Measurements from ENCODE around the gene DENND5B.

The DENND5B gene

DNA sequence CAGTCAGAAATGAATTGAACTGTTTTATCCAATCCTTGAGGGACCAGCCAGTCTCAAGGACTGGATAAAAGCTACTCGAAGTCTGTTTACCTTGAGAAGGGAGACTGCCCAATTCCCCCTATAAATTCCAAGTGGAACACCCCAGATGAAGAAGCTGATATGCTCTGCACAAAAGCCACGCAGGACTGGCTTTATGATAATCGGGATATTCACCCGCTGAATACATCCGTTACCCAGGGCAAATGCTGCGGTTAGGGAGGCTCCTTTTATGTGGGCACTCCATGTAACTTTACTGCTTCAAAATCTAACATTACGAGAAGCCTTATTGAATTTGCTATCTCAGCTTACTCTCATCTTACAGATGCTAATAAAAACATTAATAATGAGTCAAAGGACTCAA is 119.1 kb downstream of the DENND5B start:
- no peak for DNase-seq (ENCODE audit: low read depth)

DNA sequence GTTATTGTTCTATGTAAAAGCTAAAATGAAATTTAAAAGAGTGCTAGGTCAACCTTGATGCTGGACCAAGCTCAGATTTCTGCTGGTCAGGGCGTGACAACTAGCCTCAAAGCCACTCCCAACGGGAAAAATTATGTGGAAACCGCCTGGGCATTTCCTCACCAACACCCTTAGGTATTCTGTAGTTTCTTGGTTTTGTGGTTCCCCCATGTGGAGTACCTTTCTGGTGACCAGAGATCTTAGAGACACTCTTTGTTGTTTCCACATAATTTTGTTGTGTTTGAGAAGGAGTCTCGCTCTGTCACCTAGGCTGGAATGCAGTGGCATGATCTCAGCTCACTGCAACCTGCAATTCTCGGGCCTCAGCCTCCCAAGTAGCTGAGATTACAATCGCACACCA is 119.9 kb downstream of the DENND5B start:
- no peak for DNase-seq (ENCODE audit: low read depth)

DNA sequence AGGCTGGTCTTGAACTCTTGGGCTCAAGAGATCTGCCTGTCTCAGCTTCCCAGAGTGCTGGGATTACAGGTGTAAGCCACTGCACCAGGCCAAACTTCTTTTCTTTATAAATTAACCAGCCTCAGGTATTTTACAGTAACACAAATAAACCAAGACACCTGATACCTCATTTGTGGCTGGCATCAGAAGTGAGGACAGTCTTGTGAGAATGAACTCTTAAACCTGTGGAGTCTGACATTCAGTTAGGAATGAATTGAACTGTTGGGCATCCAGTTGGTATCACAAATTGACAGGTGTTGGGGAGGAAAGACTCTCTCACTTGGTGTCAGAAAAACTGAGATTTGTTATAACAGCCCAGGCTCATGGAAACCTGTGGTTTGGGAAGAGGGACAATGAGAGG is 120.5 kb downstream of the DENND5B start:
- DNase-seq (ENCODE audit: low read depth) = no peak

- DNase-seq (ENCODE audit: low read depth) = no peak
Measured at GRCh38 chr12:31466768-31467167, 124.2 kb downstream of the DENND5B start.

- no peak for DNase-seq (ENCODE audit: low read depth)
Measured at GRCh38 chr12:31465002-31465401, 125.9 kb downstream of the DENND5B start.

GRCh38 chr12:31460024-31460423 is 130.9 kb downstream of the DENND5B start:
- DNase-seq (ENCODE audit: low read depth) = no peak

DNA sequence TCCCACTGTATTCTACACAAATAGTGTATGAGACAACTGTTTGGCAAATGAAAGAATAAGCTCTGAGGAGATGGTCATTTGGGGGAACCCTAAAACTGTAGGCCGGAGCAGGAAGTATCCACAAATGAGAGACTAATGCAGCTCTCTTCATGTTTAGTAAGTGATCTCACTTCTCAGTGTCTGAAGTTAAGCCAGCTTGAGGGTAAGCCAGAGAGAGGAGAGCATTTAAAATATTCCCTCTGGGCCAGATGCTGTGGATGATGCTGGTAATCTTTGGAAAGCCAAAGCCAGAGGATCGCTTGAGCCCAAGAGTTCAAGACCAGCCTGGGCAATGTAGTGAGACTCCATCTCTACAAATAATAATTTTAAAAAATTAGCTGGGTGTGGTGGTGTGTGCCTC is 134.4 kb downstream of the DENND5B start:
- no peak for DNase-seq (ENCODE audit: low read depth)

DNA sequence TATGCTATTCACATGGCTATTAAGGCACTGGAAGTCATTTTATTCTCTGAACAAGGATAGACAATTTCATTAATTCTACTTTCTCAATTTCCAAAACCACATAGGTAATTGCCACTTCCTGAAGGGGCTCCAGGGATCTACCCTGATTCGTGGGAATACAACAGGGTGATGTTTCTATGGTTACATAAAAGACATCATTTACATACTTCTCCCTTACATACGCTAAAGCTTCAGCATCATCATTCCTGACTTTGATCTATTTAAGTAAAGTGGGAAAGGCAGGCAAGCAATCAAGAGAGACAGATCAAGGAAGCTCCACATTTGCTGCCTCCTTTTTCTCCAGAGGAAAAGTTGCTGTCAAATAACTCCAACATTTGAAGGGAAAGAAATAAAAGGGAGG is 146.2 kb downstream of the DENND5B start:
- DNase-seq (ENCODE audit: low read depth) = no peak

GRCh38 chr12:31440586-31440985 is 150.3 kb downstream of the DENND5B start:
- no peak for DNase-seq (ENCODE audit: low read depth)

DNA sequence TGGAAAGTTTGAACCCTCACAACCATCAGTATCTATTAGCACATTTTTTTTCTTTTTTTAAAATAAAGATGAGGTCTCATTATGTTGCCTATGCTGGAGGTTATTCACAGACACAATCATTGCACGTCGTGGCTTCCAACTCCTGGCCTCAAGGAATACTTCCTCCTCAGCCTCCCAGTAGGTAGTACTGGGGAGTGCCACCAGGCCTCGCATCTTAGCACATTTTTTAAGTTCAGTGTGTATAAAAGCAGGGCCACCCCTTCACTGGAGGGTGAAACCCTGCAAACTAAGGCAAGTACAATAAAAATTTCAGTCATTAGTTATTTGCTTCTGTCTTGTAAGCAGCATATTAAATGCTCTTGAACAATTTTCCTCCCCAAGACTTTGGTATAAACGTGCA is 150.8 kb downstream of the DENND5B start:
- DNase-seq (ENCODE audit: low read depth) = no peak

GRCh38 chr12:31431721-31432240 is 159.2 kb downstream of the DENND5B start:
- DNase-seq (ENCODE audit: low read depth) = no peak

GRCh38 chr12:31423405-31423804 is 167.5 kb downstream of the DENND5B start:
- no peak for DNase-seq (ENCODE audit: low read depth)

DNA sequence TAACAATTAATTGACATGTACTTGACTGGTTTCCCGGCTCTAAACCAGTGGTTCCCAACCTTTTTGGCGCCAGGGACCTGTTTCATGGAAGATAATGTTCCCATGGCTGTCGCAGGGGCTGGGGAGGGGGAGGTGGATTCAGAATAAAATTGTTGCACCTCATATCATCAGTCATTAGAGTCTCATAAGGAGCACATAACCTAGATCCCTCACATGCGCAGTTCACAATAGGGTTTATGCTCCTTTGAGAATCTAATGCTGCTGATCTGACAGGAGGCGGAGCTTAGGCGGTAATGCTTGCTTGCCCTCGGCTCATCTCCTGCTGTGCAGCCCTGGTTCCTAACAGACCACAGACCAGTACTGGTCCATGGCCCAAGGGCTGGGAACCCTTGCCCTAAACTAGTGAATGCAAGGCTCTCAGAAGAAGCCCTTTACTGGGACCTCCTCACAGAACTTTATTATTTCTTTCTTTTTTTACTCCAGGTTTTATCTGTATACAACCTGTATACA is 178.6 kb downstream of the DENND5B start:
- no peak for DNase-seq (ENCODE audit: low read depth)

DNA sequence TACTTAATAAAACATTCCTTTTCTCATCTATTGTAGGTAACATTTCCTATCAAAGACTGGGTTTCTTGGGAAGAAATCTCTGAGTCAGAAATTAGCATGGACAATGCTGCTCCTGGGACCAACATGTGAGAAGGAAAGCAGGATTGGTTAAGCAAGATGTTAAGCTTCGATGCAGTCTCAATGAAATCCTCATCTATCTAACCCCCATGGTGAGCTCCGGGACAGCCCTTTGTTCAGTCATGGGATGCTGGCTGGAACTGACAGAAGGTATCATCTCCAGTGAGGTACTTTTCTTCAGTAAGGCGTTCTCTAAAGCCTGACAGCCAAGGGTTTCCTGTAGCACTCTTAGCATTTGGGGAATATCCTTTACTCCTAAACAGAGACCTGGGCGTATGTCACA is 182.2 kb downstream of the DENND5B start:
- no peak for DNase-seq (ENCODE audit: low read depth)

DNA sequence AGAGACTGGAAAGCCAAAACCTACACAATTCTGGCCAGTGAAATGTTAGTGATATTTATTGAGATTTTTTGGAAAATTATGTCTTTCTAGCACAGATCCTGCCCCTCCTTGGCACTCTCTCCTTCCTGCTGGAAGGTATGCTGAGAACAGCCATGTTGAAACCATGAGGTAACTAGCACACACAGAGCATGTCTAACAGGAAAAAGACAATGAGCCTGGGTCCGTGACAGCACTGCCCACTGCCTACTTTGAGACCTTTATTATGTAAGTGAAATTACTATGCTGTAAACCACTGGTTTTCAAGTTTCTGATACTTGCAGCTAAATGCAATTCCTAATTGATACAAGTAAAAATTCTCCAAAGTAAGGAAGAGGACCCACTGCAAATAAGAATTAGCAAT is 183.4 kb downstream of the DENND5B start:
- DNase-seq (ENCODE audit: low read depth) = no peak

- DNase-seq (ENCODE audit: low read depth) = no peak
Measured at GRCh38 chr12:31406345-31406744, 184.6 kb downstream of the DENND5B start.

- DNase-seq (ENCODE audit: low read depth) = no peak
Measured at GRCh38 chr12:31405021-31405420, 185.9 kb downstream of the DENND5B start.

DNA sequence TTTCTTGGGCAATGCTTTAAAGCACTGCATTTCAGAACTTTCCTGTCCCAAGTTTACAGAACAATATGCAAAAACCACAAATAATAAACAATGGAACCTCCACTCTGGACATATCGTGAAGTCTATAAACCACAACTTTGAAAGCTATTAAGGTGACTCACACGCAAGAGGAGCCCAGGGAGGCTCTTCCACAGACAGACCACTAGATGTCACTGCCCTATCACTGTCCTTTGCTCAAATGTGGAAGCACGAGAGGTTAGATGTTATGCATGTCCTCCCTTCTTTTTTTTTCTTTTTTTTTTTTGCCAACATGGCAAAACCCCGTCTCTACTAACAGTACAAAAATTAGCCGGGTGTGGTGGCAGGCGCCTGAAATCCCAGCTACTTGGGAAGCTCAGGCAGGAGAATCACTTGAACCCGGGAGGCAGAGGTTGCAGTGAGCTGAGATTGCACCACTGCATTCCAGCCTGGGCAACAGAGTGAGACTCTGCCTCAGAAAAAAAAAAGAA is 187.8 kb downstream of the DENND5B start:
- DNase-seq (ENCODE audit: low read depth) = peak; percentile 94

DNA sequence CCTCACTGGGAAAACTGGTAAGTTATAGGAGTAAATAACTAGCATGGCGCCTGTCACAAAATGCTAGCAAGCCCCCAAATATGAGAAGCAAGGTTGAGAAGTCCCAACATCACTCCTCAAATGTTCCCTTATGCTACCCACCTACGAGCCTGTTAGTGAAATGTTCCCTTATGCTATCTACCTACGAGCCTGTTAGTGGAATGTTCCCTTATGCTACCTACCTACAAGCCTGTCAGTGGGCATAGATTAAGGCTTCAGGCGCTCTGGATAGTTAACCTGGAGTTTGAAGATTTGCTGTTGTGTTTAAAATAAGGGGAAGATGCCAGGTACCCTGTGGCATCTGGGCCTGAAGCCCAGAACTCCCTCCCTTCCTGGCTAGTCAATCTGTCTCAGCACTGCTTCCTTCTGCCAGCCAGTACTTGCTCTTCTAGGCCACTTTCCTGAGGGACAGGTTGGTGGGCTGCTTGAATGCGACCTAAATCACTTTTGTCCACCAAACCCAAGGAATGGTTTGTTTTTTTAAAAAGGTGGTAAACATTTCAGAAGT is 197.9 kb downstream of the DENND5B start:
- DNase-seq (ENCODE audit: low read depth) = no peak

- no peak for DNase-seq (ENCODE audit: low read depth)
Measured at GRCh38 chr12:31390991-31391390, 199.9 kb downstream of the DENND5B start.

DNA sequence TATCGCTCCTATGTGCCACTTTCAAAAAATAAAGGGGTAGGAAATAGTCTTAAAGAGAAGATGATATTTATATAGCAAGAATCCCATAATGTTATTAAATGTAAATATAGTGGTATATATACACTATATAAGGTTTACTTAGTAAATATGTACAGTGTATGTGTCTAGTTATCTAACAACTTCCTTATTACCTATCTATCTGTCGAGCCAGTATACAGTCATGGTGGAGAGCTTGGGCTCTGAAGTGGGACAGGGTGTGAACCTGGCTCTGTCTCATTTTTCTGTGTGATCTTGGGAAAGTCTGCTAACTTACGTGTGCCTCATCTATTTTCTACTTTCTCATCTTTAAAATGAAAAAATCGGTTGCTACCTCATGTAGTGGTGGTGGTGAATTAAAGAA is 202.2 kb downstream of the DENND5B start:
- DNase-seq (ENCODE audit: low read depth) = no peak

DNA sequence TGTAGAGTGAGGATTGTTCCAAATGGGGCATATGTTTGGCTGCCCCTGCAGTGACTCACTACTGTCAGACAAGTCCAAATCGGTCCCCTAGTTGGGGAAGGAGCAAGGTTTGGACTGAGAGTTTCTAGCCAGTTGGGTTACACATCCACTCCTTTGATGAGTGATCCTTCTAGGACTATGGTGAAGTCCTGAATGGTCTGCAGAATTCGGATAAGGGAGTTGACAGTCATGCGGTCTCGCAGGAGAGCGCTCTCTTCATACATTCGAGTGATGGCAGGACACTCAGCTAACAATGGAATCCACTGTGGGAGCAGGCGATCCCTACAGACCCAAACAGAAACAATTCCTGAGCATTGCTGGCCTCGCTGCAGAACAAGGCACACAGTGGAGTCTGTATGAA is 203.5 kb downstream of the DENND5B start:
- no peak for DNase-seq (ENCODE audit: low read depth)

GRCh38 chr12:31387011-31387410 is 203.9 kb downstream of the DENND5B start:
- DNase-seq (ENCODE audit: low read depth) = no peak

- DNase-seq (ENCODE audit: low read depth) = no peak
Measured at GRCh38 chr12:31386364-31386777, 204.6 kb downstream of the DENND5B start.

Measured in HS-27A (cell line).